Measurements from ENCODE around the gene HAUS3.

Gene HAUS3

DNA sequence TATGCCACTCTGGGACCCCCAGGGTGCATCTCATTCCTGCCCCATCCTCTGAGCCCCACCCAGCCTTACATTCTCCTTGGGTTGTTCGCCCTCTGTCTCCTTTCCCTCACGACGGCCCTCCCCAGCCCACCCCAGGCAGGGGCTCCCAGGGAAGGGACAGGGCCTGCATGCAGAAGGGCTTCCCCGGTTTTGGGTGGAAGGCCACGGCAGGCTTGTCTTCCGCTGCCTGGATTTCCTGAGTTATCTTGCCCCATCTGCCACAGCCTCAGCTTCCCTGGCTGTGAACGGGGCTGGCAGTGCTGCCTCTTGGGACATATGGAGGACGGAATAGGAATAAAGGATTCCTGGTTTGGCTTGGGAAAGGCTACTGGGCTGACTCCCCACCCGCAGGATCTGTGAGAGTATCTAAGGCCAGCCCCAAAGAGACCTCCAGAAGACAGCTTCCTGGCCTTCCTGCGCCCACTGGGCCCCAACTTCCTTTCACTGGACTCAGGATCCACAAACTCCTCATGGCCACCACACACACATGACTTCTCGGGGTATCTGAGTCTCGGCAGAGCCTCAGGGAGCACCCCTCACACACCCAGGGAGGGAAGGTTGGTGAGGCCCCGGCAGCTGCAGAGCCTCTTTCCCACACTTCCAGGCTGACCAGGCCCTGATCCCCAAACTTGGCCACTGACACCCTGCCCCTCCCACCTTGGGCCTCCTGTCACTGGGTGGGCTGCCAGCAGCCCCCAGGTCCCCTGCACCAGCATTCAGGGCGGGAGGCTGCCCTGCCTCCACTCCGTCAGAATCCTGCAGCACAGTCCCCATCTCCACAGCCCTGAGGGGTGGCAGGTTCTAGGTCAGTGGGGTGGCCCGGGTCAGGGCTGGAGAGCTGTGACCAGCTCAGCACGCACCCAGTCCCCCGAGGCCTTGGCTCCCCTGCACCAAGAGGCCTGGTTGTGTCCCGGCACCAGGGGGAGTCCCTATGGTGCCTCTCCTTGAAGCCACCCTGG lies 23.5 kb upstream of the HAUS3 start:
- no peak overlapping the region for H3K27ac ChIP-seq
- DNase-seq = no peak
- peaks cover 3% of the 10 kb centered on the region for H3K36me3 ChIP-seq
- H3K4me3 ChIP-seq (ENCODE audit: low read depth, low read length) = no peak overlapping the region
- TF ChIP-seq, protein P1, sequence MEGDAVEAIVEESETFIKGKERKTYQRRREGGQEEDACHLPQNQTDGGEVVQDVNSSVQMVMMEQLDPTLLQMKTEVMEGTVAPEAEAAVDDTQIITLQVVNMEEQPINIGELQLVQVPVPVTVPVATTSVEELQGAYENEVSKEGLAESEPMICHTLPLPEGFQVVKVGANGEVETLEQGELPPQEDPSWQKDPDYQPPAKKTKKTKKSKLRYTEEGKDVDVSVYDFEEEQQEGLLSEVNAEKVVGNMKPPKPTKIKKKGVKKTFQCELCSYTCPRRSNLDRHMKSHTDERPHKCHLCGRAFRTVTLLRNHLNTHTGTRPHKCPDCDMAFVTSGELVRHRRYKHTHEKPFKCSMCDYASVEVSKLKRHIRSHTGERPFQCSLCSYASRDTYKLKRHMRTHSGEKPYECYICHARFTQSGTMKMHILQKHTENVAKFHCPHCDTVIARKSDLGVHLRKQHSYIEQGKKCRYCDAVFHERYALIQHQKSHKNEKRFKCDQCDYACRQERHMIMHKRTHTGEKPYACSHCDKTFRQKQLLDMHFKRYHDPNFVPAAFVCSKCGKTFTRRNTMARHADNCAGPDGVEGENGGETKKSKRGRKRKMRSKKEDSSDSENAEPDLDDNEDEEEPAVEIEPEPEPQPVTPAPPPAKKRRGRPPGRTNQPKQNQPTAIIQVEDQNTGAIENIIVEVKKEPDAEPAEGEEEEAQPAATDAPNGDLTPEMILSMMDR (IDR thresholded peaks at IDR 0.05; ENCODE audit: low read depth, low read length) = 0 out of 2 replicates have a peak, but pooled peaks have one; percentile 17
- no peaks in the 10 kb centered on the region for H3K27me3 ChIP-seq (ENCODE audit: insufficient read depth, low read depth, severe bottlenecking)
- no peaks in the 10 kb centered on the region for H3K9me3 ChIP-seq (ENCODE audit: severe bottlenecking)

DNA sequence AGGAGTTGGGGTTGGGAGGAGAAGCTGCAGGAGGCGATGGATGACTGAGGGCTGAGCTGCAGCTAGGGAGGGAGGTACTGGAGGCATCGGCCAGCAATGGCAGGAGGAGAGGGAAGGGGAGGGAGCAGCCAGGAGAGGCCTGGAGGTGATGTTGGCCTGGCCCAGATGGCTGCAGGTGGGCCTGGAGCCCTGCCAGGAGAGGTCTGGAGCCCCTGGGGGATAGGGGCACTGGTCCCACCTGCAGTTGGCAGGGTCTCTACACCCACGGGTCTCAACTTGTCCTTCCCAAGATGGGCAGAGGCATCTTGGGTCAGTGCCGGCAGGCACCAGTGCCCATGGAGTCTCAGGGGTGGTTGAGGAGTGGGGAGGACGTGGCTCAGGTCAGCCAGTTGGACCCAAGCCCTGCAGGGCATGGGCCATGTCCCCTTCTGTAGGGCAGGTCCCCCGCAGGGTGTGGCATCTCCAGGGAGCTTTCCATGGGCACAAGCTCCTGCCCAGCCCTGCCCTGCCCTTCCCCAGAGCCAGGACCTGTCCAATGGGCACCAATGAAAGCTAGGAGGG lies 22.6 kb upstream of the HAUS3 start:
- TF ChIP-seq, protein P1 (IDR thresholded peaks at IDR 0.05; ENCODE audit: low read depth, low read length) = no peak

DNA sequence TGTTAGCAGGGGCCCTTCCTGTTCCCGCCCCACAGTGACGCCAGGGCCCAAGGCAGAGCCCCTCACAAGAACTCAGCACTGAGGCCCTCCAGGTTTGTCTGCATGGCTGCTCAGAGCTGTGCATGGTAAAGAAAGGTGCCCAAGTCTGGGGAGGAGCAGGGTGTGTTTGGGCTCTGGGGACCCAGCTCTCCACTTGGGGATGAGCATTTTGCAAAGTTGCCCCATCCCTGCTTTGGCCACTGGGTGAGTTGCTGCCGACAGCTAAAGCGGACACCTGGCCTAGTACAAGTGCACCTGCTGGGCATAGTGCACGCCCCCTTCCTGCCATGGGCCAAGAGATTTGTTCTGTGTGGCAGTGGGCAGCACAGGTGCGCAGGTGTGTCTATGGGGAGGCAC lies 22.0 kb upstream of the HAUS3 start:
- H3K4me3 ChIP-seq (ENCODE audit: low read depth, low read length) = no peak overlapping the region
- peaks cover 18% of the 10 kb centered on the region for H3K36me3 ChIP-seq
- no peaks in the 10 kb centered on the region for H3K27me3 ChIP-seq (ENCODE audit: insufficient read depth, low read depth, severe bottlenecking)
- H3K9me3 ChIP-seq (ENCODE audit: severe bottlenecking) = no peaks in the 10 kb centered on the region
- TF ChIP-seq, protein P1 (IDR thresholded peaks at IDR 0.05; ENCODE audit: low read depth, low read length) = no peak
- DNase-seq = no peak
- no peak overlapping the region for H3K27ac ChIP-seq

More for the DNA sequence above, 22.6 kb upstream of the HAUS3 start:
- Histone ChIP-seq H3K27me3 (ENCODE audit: insufficient read depth, low read depth, severe bottlenecking) (no peaks in the 10 kb centered on the region), H3K27ac (no peak overlapping the region), H3K9me3 (ENCODE audit: severe bottlenecking) (no peaks in the 10 kb centered on the region), H3K4me3 (ENCODE audit: low read depth, low read length) (no peak overlapping the region), H3K36me3 (peaks cover 12% of the 10 kb centered on the region)
- no peak for DNase-seq

DNA sequence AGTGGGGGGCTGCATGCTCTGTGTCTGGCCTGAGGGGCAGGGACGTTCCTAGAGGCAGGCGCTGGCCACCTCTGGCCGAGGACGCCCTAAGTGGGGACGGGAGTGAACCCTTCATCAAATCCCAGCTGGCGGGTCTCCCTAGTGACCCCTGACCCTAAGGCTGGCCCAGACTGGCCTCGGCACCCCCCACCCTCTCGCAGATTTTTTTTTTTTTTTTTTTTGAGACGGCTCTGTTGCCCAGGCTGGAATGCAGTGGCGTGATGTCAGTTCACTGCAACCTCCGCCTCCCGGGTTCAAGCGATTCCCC lies 21.0 kb upstream of the HAUS3 start:
- TF ChIP-seq, protein P1 (IDR thresholded peaks at IDR 0.05; ENCODE audit: low read depth, low read length) = no peak
- H3K36me3 ChIP-seq = peaks cover 28% of the 10 kb centered on the region
- H3K9me3 ChIP-seq (ENCODE audit: severe bottlenecking) = no peaks in the 10 kb centered on the region
- DNase-seq = no peak
- peak overlapping the region; percentile 93 for H3K27ac ChIP-seq
- peak overlapping the region; percentile 47 for H3K4me3 ChIP-seq (ENCODE audit: low read depth, low read length)
- H3K27me3 ChIP-seq (ENCODE audit: insufficient read depth, low read depth, severe bottlenecking) = no peaks in the 10 kb centered on the region

DNA sequence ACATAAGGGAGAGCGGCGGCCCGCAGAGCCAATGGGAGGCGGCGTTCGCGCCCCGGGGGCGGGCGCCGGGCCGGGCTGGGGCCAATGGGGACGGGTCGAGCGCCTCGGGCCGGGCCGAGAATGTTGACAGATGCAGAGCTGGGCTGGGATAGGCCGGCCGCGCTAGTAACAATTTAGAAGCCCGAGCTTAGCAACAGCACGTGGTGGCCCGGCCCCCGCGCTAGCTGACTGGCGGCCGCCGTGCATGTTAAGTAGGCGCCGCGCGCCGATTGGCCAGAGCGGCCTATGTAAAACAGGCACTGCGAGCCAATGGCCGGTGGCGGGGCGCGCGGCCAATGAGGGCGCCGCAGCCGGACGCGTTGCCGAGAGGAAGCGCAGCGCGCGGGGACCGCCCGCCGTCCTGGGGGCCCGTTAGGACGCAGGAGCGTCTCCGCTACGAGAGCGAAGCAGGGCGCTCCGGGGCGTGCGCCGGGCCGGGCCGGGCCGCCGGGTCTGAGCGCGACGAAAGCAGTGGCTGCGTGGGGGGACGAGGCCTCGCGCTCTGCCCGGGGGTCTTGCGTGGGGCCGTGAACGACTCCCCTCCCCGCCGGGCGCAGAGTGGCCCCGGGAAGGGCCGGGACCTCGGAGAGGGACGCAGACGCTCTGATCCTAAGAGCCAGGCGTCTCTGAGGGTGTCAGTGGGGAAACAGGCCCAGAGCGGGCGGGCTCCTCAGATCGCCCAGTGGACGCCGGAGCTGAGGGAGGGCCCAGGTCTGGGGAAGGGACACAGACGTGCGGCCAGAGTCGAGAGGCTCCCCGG lies 20.4 kb upstream of the HAUS3 start:
- peaks cover 34% of the 10 kb centered on the region for H3K36me3 ChIP-seq
- TF ChIP-seq, protein P1 (IDR thresholded peaks at IDR 0.05; ENCODE audit: low read depth, low read length) = no peak
- H3K4me3 ChIP-seq (ENCODE audit: low read depth, low read length) = peak overlapping the region; percentile 47
- H3K27ac ChIP-seq = peak overlapping the region; percentile 93
- H3K27me3 ChIP-seq (ENCODE audit: insufficient read depth, low read depth, severe bottlenecking) = no peaks in the 10 kb centered on the region
- DNase-seq = peak; percentile 99
- no peaks in the 10 kb centered on the region for H3K9me3 ChIP-seq (ENCODE audit: severe bottlenecking)
